Pancreas (tissue), 10 donors: ENCODE results near the gene PTAFR. TPM values are rescaled to one million over a fixed set of nuclear protein-coding genes. Genes with fewer than 3 reads are reported as not detected.

ENCODE experiments used
- ATAC-seq, 4 donors: fragments of 200-7000 bp; cut with Tn5 transposase; one replicate each; pipeline versions ENCODE4 v1.8.0 to v1.9.1; 2020; ENCODE audit warnings: mild to moderate bottlenecking in 4 of 4, moderate library complexity in 4 of 4
- DNase-seq, 6 donors: peaks; one replicate each; pipeline ENCODE4 v3.0.0-alpha.2; 2020
- FAIRE-seq: peaks from 2 replicates; lab custom pipeline; 2012; peaks lifted over from hg19 to GRCh38; lab: Jason Lieb, UNC
- H3K27ac ChIP-seq, 4 donors: fragments of 200-600 bp; sonication (generic); 1 replicate in 3 of 4; 2 replicates in 1 of 4; pipeline versions ENCODE4 v1.5.0 to v1.8.0; 2020
- H3K27me3 ChIP-seq, 4 donors: fragments of 200-600 bp; one replicate each; pipeline ENCODE4 v1.8.0; 2021
- H3K36me3 ChIP-seq, 3 donors: fragments of 200-600 bp; sonication (generic) in 1 of 3; one replicate each; pipeline versions ENCODE4 v1.5.0 to v1.8.0; 2020 to 2021
- H3K4me1 ChIP-seq, 3 donors: fragments of 200-600 bp; one replicate each; pipeline ENCODE4 v1.8.0; 2021
- H3K4me3 ChIP-seq, 4 donors: fragments of 200-600 bp; sonication (generic) in 2 of 4; one replicate each; pipeline versions ENCODE4 v1.5.0 to v1.8.0; 2020 to 2021
- H3K9me3 ChIP-seq, 4 donors: fragments of 200-600 bp; one replicate each; pipeline ENCODE4 v1.8.0; 2021
- CTCF ChIP-seq, 4 donors: fragments of 200-600 bp; sonication (generic) in 3 of 4; IDR thresholded peaks; one replicate each; pipeline versions ENCODE4 v1.5.0 to v1.8.0; 2021; ENCODE audit warnings: antibody characterized with exemption in 4 of 4
- WGBS, 2 donors: extraction: QIAGEN DNeasy Blood & Tissue Kit; methylation state at CpG; one replicate each; pipeline ENCODE4 v1.1.7; 2013; 5-methylcytosine and 5-hydroxymethylcytosine counted together
- intact Hi-C, 3 donors: fragments of 100-400 bp; cut with DNase I; formaldehyde crosslinking; loops; one replicate each; pipeline versions ENCODE4 v1.11.1 to v1.14.2; 2022
- polyA plus RNA-seq, 2 donors: library from polyadenylated mRNA; stranded (reverse); fragments of 200-250 nt; gene quantifications; one replicate each; pipeline ENCODE4 v1.2.3, GENCODE V29; 2013
- total RNA-seq, 6 donors: library from RNA; stranded (reverse); fragmentation: NEBNext Ultra II Directional in 4 of 6; extraction: Animal tissue kit (Norgen Biotek cat#: 25700) in 4 of 6; gene quantifications; one replicate each; pipeline versions ENCODE4 v1.2.1 to v1.2.4, GENCODE V29; 2021 to 2023
- donor health status: healthy with polysubstance abuse.
- donor health status: DM: no; HTN: no; CAD: no; lungs with moderate emphysema.
- donor health status: DM: no; HTN: no; CAD: no.
- donor health status: control.
- donor health status: control.
- donor health status: Bipolar disorder and iron deficiency.
- donor health status: DM: yes; HTN: yes; CAD: no.
- donor health status: DM: no; HTN: no; CAD: no.
- donor health status: DM: no; HTN: no; CAD: no.
- donor health status: DM: yes; HTN: yes; CAD: no.

Gene PTAFR
- total RNA-seq (10 to 100 TPM in 1 of 6 donors, 1 to 10 TPM in 2, under 1 TPM in 3; 0.37 to 13.7 (median 1.4) TPM), polyA plus RNA-seq (1 to 10 TPM in 1 of 2 donors, under 1 TPM in 1; 0.76 to 1.0 TPM)

- peaks cover 0 to 9% (median 0%) of the 10 kb centered on the region in 3 donors for H3K4me1 ChIP-seq
- H3K27ac ChIP-seq: peak within 1 kb of the TSS in 1 of 4 donors; percentile 41
- no peaks in the 10 kb centered on the region for H3K27me3 ChIP-seq
- intact Hi-C loops: no loop called here
- WGBS, 2 donors: 72 to 78% methylated on average over 18 of the region's 18 CpGs
- H3K9me3 ChIP-seq: no peaks in the 10 kb centered on the region
- no peaks in the 10 kb centered on the region for H3K36me3 ChIP-seq
- ATAC-seq (peak in 2 of 4 donors; percentile 13 to 35), FAIRE-seq (no peak), DNase-seq (no peak)
- TF ChIP-seq CTCF (IDR thresholded peaks at IDR 0.05): no peak
- H3K4me3 ChIP-seq: peak within 1 kb of the TSS in 1 of 4 donors; percentile 28
Observed at GRCh38 chr1:28176492-28177470, at the start of gene PTAFR. PTAFR (minus strand) TSS chr1:28176690; CDS start chr1:28151021, 25,669 bp downstream.

GRCh38 chr1:28213315-28213714, 36.8 kb upstream of the PTAFR start:
- ATAC-seq: no peak
- no peak for DNase-seq
- 34 to 68% methylated on average over 2 of the region's 2 CpGs for WGBS, 2 donors
- Histone ChIP-seq H3K27me3 (no peaks in the 10 kb centered on the region), H3K36me3 (peaks cover 0 to 20% (median 4%) of the 10 kb centered on the region in 3 donors), H3K9me3 (no peaks in the 10 kb centered on the region), H3K4me1 (no peaks in the 10 kb centered on the region), H3K4me3 (no peak overlapping the region), H3K27ac (no peak overlapping the region)
- intact Hi-C loops: no loop called here
- FAIRE-seq: no peak
- no peak for TF ChIP-seq CTCF (IDR thresholded peaks at IDR 0.05)

- H3K36me3 ChIP-seq: peaks cover 0 to 20% (median 4%) of the 10 kb centered on the region in 3 donors
Observed at GRCh38 chr1:28209700-28210099, 33.2 kb upstream of the PTAFR start.

GRCh38 chr1:28208818-28209441, 32.4 kb upstream of the PTAFR start:
- H3K9me3 ChIP-seq: no peaks in the 10 kb centered on the region
- peaks cover 0 to 17% (median 0%) of the 10 kb centered on the region in 3 donors for H3K36me3 ChIP-seq
- intact Hi-C loops: loop anchor here in 1 of 3 donors (10.0 kb wide), 1 partner anchor 104 kb away; no protein-coding TSS in a partner anchor
- peak in 3 of 4 donors; percentile 8 to 35 (median 23) for TF ChIP-seq CTCF (IDR thresholded peaks at IDR 0.05)
- DNase-seq (peak in 3 of 6 donors; percentile 25 to 50 (median 42)), FAIRE-seq (no peak), ATAC-seq (peak; percentile 69 to 94 (median 92))
- peaks cover 0 to 4% (median 0%) of the 10 kb centered on the region in 3 donors for H3K4me1 ChIP-seq
- 31 to 41% methylated on average over 4 of the region's 4 CpGs for WGBS, 2 donors
- no peak overlapping the region for H3K4me3 ChIP-seq
- H3K27me3 ChIP-seq: no peaks in the 10 kb centered on the region
- no peak overlapping the region for H3K27ac ChIP-seq

More at GRCh38 chr1:28209700-28210099, 33.2 kb upstream of the PTAFR start:
- FAIRE-seq (no peak), ATAC-seq (no peak), DNase-seq (no peak)
- H3K27me3 ChIP-seq: no peaks in the 10 kb centered on the region
- H3K9me3 ChIP-seq: no peaks in the 10 kb centered on the region
- H3K4me3 ChIP-seq: no peak overlapping the region
- H3K4me1 ChIP-seq: peaks cover 0 to 4% (median 0%) of the 10 kb centered on the region in 3 donors
- no peak for TF ChIP-seq CTCF (IDR thresholded peaks at IDR 0.05)
- intact Hi-C loops: loop anchor here in 1 of 3 donors (10.0 kb wide), 1 partner anchor 105 kb away; no protein-coding TSS in a partner anchor
- 82 to 88% methylated on average over 1 of the region's 1 CpG for WGBS, 2 donors
- H3K27ac ChIP-seq: no peak overlapping the region
